Measurements from ENCODE around the gene IFT74. TPM values are rescaled to one million over a fixed set of nuclear protein-coding genes. Genes with fewer than 3 reads are reported as not detected.
"Not testable (repeated sequence)": the region's sequence is repeated elsewhere in the genome, so short reads cannot be mapped to it uniquely, and the experiment has no call there.

IFT74 gene
- total RNA-seq, 2 experiments from 2014 or later: 10.9 to 11.2 TPM

DNA sequence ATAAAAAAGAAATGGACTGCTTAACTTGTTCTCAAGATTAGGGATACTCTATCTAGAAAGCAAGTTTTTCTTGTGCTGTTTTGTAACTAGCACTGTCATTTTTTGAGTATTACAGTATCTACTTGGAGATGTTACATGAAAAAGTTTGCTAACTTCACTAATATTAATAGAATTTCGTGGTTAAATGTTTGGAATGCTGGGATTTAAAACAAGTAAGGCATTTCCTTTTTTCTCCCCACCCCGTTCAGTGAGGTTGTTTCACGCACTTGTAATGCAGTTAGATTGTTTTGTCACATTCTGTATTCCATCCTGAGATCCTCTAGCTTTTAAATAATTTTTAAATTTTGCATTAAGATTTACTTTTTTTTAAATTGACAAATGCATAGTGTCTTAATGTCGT is 132.8 kb downstream of the IFT74 start:
- no peaks in the 10 kb centered on the region for H3K9me3 Mint-ChIP-seq
- no peak for DNase-seq
- peaks cover 6% of the 10 kb centered on the region for H3K27me3 Mint-ChIP-seq
- ChIA-PET POLR2A (no interaction called here), CTCF (no interaction called here)
- H3K27ac Mint-ChIP-seq: no peak overlapping the region
- peaks cover 5% of the 10 kb centered on the region for H3K4me1 Mint-ChIP-seq (ENCODE audit: low read depth)
- intact Hi-C loops (cut with micrococcal nuclease): no loop called here
- no peak overlapping the region for H3K4me3 Mint-ChIP-seq
- H3K36me3 Mint-ChIP-seq: no peaks in the 10 kb centered on the region

DNA sequence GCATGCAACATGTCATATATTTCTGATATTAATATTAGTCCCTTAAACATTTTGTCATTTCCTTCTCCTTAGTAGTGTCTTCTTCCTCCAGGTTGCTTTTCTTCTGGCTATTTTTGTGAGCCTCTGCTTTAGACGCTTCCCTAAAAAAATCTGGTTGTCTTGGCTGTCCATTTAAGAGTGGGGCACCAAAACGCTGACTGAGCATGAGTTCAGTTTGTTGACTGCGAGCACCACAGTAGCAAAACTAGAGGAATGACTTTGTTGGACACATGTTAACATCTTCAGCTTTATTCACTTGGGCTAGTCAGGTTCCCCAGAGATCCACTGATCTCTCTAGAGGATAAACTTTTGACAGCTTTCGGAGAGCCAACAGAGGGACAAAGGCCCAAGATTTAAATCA is 133.5 kb downstream of the IFT74 start:
- CTCF ChIA-PET: no interaction called here
- intact Hi-C loops (cut with micrococcal nuclease): no loop called here
- Mint-ChIP-seq H3K9me3 (no peaks in the 10 kb centered on the region), H3K36me3 (no peaks in the 10 kb centered on the region), H3K4me1 (ENCODE audit: low read depth) (peaks cover 5% of the 10 kb centered on the region), H3K27ac (no peak overlapping the region), H3K4me3 (no peak overlapping the region), H3K27me3 (peaks cover 10% of the 10 kb centered on the region)
- POLR2A ChIA-PET: no interaction called here
- DNase-seq: no peak

DNA sequence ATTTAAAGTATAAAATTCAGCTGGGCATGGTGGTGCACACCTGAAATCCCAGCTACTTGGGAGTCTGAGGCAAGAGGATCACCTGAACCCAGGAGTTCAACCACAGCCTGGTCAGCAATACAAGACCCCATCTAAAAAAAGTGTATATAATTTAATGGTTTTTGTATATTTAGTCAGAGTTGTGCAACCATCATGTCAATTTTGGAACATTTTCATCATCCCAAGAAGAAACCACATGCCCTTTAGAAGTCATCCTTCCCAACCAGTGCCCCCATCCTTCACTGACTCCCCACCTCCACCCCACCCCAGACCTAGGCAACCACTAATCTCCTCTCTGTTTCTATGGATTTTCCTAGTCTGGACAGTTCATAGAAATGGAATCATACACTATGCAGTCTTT is 134.0 kb downstream of the IFT74 start:
- Mint-ChIP-seq H3K9me3 (no peaks in the 10 kb centered on the region), H3K36me3 (no peaks in the 10 kb centered on the region), H3K27me3 (peaks cover 12% of the 10 kb centered on the region), H3K27ac (no peak overlapping the region), H3K4me3 (no peak overlapping the region), H3K4me1 (ENCODE audit: low read depth) (peaks cover 5% of the 10 kb centered on the region)
- ChIA-PET CTCF (no interaction called here), POLR2A (no interaction called here)
- intact Hi-C loops (cut with micrococcal nuclease): no loop called here
- no peak for DNase-seq

DNA sequence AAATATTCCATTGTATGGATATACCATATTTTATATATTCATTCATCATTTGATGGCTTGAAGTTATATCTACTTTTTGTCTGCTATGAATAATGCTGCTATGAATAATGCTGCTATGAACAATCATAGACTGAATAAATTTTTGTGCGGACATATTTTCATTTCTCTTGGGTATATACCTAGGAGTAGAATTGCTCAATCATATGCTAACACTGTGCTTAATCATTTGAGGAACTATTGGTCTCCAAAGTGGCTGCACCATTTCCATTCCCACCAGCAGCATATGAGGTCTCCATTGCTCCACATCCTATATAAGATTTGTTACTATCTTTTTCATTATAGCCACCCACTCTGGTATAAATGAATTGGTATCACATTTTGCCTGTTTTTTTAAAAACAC is 134.5 kb downstream of the IFT74 start:
- CTCF ChIA-PET: no interaction called here
- H3K4me1 Mint-ChIP-seq (ENCODE audit: low read depth): peaks cover 5% of the 10 kb centered on the region
- no peaks in the 10 kb centered on the region for H3K9me3 Mint-ChIP-seq
- H3K27me3 Mint-ChIP-seq: peaks cover 12% of the 10 kb centered on the region
- H3K36me3 Mint-ChIP-seq: no peaks in the 10 kb centered on the region
- no peak overlapping the region for H3K4me3 Mint-ChIP-seq
- no peak overlapping the region for H3K27ac Mint-ChIP-seq
- POLR2A ChIA-PET: no interaction called here
- DNase-seq: no peak
- intact Hi-C loops (cut with micrococcal nuclease): no loop called here

DNA sequence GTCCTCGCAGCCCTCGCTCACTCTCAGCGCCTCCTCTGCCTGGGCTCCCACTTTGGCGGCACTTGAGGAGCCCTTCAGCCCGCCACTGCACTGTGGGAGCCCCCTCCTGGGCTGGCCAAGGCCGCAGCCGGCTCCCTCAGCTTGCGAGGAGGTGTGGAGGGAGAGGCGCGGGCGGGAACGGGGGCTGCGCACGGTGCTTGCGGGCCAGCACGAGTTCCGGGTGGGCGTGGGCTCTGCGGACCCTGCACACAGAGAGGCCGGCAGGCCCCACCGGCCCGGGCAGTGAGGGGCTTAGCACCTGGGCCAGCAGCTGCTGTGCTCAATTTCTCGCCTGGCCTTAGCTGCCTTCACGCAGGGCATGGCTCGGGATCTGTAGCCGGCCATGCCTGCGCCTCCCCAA is 136.3 kb downstream of the IFT74 start:
- H3K36me3 Mint-ChIP-seq; POLR2A ChIA-PET; H3K4me1 Mint-ChIP-seq (ENCODE audit: low read depth); H3K27ac Mint-ChIP-seq; intact Hi-C loops (cut with micrococcal nuclease); H3K4me3 Mint-ChIP-seq; H3K9me3 Mint-ChIP-seq; DNase-seq: not testable (repeated sequence)
- CTCF ChIA-PET: interaction anchor here (1.1 kb wide), 1 partner anchor 36 kb away, joined by 3 read pairs; no protein-coding TSS in a partner anchor
- peaks cover 12% of the 10 kb centered on the region for H3K27me3 Mint-ChIP-seq

DNA sequence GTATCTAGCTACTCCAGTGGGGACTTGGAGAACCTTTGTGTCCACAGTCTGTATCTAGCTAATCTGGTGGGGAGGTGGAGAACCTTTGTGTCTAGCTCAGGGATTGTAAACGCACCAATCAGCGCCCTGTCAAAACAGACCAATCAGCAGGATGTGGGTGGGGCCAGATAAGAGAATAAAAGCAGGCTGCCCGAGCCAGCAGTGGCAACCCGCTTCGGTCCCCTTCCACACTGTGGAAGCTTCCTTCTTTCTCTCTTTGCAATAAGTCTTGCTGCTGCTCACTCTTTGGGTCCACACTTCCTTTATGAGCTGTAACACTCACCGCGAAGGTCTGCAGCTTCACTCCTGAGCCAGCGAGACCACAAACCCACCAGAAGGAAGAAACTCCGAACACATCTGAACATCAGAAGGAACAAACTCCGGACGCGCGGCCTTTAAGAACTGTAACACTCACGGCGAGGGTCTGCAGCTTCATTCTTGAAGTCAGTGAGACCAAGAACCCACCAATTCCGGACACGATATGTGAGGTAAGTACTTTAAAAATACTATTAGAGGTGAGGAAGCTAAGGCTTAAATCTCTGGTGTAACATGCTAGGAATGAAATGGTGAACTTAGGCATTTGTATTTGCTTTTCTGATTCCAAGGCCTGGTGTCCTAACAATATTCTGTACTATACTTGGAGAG is 137.3 kb downstream of the IFT74 start:
- POLR2A ChIA-PET; H3K27ac Mint-ChIP-seq; DNase-seq; H3K9me3 Mint-ChIP-seq; H3K4me3 Mint-ChIP-seq; H3K4me1 Mint-ChIP-seq (ENCODE audit: low read depth); intact Hi-C loops (cut with micrococcal nuclease); H3K36me3 Mint-ChIP-seq: not testable (repeated sequence)
- CTCF ChIA-PET: interaction anchor here (1.1 kb wide), 1 partner anchor 37 kb away, joined by 3 read pairs; no protein-coding TSS in a partner anchor
- H3K27me3 Mint-ChIP-seq: peaks cover 12% of the 10 kb centered on the region

DNA sequence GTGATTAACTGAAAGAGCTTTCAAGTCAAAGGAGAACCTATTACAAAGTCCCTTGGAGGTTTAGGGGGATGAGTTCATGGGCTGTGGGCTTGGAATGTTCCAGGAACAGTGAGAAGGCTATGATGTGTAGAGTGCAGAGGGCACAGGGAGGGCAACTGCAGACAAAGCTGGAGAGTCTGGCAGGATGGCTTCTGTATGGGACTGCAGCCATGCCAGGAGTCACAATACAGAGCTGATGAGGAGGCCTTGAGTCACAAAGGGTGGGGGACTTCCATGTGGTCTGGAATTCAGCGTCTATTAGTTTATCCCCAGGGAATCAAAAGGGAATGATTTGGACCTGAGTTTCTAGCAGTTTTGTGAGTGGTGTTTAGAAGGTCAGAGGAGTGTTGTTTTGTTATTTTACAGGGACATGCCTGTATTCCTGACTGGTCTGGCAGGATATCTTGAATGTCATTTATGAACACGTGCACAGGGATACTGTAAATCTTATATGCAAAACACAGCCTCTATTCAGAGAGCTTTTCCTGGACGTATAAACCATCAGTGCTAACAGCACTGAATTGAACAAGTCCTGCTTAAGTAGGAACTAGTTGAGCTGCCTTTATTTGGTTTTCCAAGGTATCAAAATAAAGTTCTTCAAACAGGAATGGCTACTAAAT is 138.6 kb downstream of the IFT74 start:
- DNase-seq: no peak
- H3K27ac Mint-ChIP-seq: no peak overlapping the region
- no peaks in the 10 kb centered on the region for H3K36me3 Mint-ChIP-seq
- ChIA-PET POLR2A (no interaction called here), CTCF (no interaction called here)
- H3K4me1 Mint-ChIP-seq (ENCODE audit: low read depth): peaks cover 5% of the 10 kb centered on the region
- H3K9me3 Mint-ChIP-seq: no peaks in the 10 kb centered on the region
- H3K4me3 Mint-ChIP-seq: no peak overlapping the region
- intact Hi-C loops (cut with micrococcal nuclease): no loop called here
- H3K27me3 Mint-ChIP-seq: peaks cover 12% of the 10 kb centered on the region

DNA sequence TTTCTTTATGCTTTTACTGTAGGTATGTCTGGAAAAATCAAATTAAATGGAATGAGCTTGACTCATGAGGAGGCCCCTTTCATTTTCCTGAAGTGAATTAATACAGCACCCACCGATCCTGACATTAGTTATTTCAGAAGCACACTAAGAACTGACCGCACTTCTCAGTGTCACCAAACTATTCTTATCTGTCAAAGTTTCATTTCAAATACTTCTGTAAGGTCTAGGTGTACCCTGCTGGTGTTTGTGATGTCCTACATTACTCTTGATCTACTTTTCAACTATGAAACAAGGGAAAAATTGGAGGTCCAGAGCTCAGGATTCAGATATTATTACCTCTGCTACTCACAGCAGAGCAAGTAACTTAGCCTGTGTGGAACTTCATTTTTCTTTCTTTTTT is 151.0 kb downstream of the IFT74 start:
- no peaks in the 10 kb centered on the region for H3K36me3 Mint-ChIP-seq
- peaks cover 3% of the 10 kb centered on the region for H3K27me3 Mint-ChIP-seq
- no peak overlapping the region for H3K4me3 Mint-ChIP-seq
- DNase-seq: no peak
- no peak overlapping the region for H3K27ac Mint-ChIP-seq
- no peaks in the 10 kb centered on the region for H3K9me3 Mint-ChIP-seq
- intact Hi-C loops (cut with micrococcal nuclease): no loop called here
- ChIA-PET POLR2A (no interaction called here), CTCF (no interaction called here)
- no peaks in the 10 kb centered on the region for H3K4me1 Mint-ChIP-seq (ENCODE audit: low read depth)

DNA sequence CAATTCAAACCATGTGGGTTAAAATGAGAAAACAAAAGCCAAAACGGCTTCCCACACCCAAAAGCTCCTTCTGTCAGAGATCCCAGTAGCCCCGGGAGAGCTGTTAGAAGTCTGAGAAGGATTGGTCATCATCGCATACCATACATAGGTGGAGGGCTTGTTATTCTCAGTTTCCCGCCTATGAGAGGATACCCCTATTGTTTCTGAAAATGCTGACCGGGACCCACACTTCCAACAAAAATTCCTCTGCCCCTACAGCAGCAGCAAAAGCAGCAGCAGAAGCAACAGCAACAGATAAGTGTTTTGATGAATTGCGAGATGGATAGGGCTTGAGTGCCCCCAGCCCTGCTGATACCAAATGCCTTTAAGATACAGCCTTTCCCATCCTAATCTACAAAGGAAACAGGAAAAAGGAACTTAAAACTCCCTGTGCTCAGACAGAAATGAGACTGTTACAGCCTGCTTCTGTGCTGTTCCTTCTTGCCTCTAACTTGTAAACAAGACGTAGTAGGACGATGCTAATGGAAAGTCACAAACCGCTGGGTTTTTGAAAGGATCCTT is 152.8 kb downstream of the IFT74 start, which contains the start of gene TEK:
Gene TEK (plus strand): TSS at position 245 of the 561 bp plus-strand sequence. CDS start 366 bp downstream, outside the sequence.
- POLR2A ChIA-PET: no interaction called here
- CTCF ChIA-PET: no interaction called here
- Mint-ChIP-seq H3K36me3 (no peaks in the 10 kb centered on the region), H3K4me1 (ENCODE audit: low read depth) (no peaks in the 10 kb centered on the region), H3K9me3 (no peaks in the 10 kb centered on the region), H3K27ac (no peak within 1 kb of the TSS), H3K4me3 (no peak within 1 kb of the TSS), H3K27me3 (peaks cover 3% of the 10 kb centered on the region)
- intact Hi-C loops (cut with micrococcal nuclease): no loop called here
- no peak for DNase-seq

DNA sequence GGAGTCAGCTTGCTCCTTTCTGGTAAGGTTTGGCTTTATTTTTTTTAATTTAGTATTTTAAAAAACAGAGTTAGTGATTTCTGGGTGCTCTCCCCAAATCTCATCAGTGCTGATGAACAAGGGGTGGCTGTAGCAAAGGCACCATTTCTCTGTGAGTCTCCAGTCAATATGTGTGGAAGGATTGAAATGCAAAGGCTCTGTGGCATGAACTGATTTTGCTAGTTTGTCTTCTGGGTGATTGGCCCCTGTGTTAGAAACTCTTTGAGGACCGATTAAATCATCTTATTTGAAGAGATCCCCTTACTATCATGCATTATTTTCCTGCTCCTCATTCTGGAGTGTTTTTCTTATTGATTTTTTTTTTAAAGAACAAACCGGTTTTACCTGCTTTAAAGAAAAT is 153.4 kb downstream of the IFT74 start:
- CTCF ChIA-PET: no interaction called here
- no peaks in the 10 kb centered on the region for H3K4me1 Mint-ChIP-seq (ENCODE audit: low read depth)

DNA sequence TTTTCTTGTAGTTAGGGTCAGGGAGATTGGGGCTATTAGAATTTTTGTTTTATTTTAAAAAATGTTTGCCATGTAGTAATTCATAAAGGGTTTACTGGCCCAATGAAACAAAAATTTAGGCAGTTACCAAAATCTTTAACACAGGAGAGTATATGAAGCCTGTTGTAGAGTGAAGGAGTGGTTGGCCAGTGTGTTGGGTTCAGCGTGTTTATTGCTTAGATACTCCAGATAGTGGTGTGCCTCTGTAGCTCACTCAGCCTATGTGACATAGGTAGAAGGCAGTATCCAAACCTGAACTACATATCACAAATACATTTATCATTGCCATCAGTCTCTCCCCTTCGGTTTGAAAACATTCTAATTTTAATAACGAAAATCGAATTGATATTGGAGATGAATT is 154.0 kb downstream of the IFT74 start:
- Mint-ChIP-seq H3K36me3 (no peaks in the 10 kb centered on the region), H3K4me1 (ENCODE audit: low read depth) (no peaks in the 10 kb centered on the region), H3K27me3 (peaks cover 3% of the 10 kb centered on the region), H3K9me3 (no peaks in the 10 kb centered on the region), H3K27ac (no peak overlapping the region), H3K4me3 (no peak overlapping the region)
- intact Hi-C loops (cut with micrococcal nuclease): no loop called here
- ChIA-PET CTCF (no interaction called here), POLR2A (no interaction called here)
- DNase-seq: no peak

More for the DNA sequence above, 153.4 kb downstream of the IFT74 start:
- Mint-ChIP-seq H3K9me3 (no peaks in the 10 kb centered on the region), H3K27ac (no peak overlapping the region), H3K36me3 (no peaks in the 10 kb centered on the region), H3K27me3 (peaks cover 3% of the 10 kb centered on the region), H3K4me3 (no peak overlapping the region)
- POLR2A ChIA-PET: no interaction called here
- DNase-seq: no peak
- intact Hi-C loops (cut with micrococcal nuclease): no loop called here

DNA sequence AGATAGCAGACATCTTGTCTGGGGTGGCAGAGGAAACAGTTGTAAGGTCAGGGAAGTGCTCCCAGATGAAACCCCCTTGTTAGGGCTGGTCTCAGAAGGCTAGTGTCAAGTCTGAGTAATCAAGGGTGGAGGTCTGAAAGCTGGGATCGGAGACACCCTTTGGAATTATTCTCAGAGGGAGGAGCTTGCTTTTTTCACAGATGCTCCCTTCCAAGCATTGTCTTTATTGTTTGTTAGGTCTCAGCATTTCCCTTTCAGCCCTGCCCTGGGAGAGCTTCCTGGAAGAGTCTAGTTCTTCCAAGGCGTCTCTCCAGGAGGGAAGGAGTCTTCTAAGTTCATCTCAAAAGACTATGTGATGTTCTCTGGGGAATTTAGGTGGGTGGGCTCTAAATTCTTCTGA is 156.0 kb downstream of the IFT74 start:
- intact Hi-C loops (cut with micrococcal nuclease): no loop called here
- POLR2A ChIA-PET: no interaction called here
- Mint-ChIP-seq H3K27me3 (peaks cover 3% of the 10 kb centered on the region), H3K4me1 (ENCODE audit: low read depth) (no peaks in the 10 kb centered on the region), H3K4me3 (no peak overlapping the region), H3K9me3 (no peaks in the 10 kb centered on the region), H3K36me3 (no peaks in the 10 kb centered on the region), H3K27ac (no peak overlapping the region)
- CTCF ChIA-PET: no interaction called here
- DNase-seq: no peak

Data from activated CD4-positive, alpha-beta memory T cell treated with anti-CD3 and anti-CD28 coated beads for 36 hours (primary cell).